Measurements from ENCODE around the gene THYN1. TPM values are rescaled to one million over a fixed set of nuclear protein-coding genes. Genes with fewer than 3 reads are reported as not detected.

Gene THYN1
- total RNA-seq, 1 experiment from 2014 or later, result 88.3 TPM

DNA sequence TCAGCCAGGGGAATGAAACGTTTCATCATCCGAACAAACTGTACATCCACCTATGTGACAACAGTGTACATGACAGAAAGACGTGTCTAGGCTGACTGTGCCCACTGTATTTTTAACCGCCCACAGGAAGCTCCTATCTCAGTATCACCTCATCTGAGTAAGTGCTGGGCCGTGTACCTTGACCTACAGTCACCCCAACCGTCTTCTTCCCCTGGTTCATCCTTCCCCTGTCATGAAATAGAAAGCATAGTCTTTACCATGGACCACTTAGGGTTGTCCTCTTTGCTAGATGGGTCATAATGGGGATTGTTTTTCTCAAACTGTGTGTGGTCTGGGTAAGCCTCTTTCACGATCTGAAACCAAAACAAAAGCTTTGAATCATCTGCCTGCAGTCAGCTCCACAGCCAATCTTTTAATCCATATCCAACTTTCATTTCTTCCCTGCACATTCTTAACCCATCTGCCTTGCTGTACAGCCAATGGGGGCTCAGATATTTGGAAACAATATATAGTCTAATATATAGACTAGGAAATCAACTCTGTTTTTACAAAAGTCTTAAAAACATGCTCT is 4.2 kb downstream of the THYN1 start:
- no TSS peak for BruUV-seq (replicated peaks)
- H3K36me3 ChIP-seq (ENCODE audit: control insufficient read depth, insufficient read depth, low read length), result no peaks in the 10 kb centered on the region; the same call in 1 of the 2 replicates
- intact Hi-C loops (cut with micrococcal nuclease; ENCODE audit: unreplicated experiment), result no loop called here
- Mint-ChIP-seq H3K27ac (ENCODE audit: unreplicated experiment) (no peak overlapping the region), H3K9me3 (ENCODE audit: unreplicated experiment) (no peaks in the 10 kb centered on the region), H3K27me3 (ENCODE audit: insufficient read depth, unreplicated experiment) (no peaks in the 10 kb centered on the region), H3K4me3 (ENCODE audit: unreplicated experiment) (no peak overlapping the region), H3K36me3 (ENCODE audit: insufficient read depth, unreplicated experiment) (peaks cover 43% of the 10 kb centered on the region), H3K4me1 (ENCODE audit: low read depth, unreplicated experiment) (peaks cover 7% of the 10 kb centered on the region)
- ChIA-PET POLR2A (no interaction called here), CTCF (interaction anchor here (1.2 kb wide), 1 partner anchor 20 kb away, joined by 3 read pairs; no protein-coding TSS in a partner anchor)
- H3K27me3 ChIP-seq (replicated peaks; ENCODE audit: control insufficient read depth, insufficient read depth, low read length), result no peaks in the 10 kb centered on the region
- no peaks in the 10 kb centered on the region for H3K9me3 ChIP-seq
- H3K4me3 ChIP-seq (ENCODE audit: low read depth, low read length), result no peak overlapping the region
- TF ChIP-seq, protein P1, sequence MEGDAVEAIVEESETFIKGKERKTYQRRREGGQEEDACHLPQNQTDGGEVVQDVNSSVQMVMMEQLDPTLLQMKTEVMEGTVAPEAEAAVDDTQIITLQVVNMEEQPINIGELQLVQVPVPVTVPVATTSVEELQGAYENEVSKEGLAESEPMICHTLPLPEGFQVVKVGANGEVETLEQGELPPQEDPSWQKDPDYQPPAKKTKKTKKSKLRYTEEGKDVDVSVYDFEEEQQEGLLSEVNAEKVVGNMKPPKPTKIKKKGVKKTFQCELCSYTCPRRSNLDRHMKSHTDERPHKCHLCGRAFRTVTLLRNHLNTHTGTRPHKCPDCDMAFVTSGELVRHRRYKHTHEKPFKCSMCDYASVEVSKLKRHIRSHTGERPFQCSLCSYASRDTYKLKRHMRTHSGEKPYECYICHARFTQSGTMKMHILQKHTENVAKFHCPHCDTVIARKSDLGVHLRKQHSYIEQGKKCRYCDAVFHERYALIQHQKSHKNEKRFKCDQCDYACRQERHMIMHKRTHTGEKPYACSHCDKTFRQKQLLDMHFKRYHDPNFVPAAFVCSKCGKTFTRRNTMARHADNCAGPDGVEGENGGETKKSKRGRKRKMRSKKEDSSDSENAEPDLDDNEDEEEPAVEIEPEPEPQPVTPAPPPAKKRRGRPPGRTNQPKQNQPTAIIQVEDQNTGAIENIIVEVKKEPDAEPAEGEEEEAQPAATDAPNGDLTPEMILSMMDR (IDR thresholded peaks at IDR 0.05; ENCODE audit: insufficient read depth in 1 of 2, low read depth in 1 of 2, low read length in 1 of 2, severe bottlenecking in 1 of 2, unreplicated experiment in 1 of 2), result no peak
- DNase-seq, result no peak
- H3K4me1 ChIP-seq, result 0 out of 2 replicates have a peak, but pooled peaks cover 6% of the 10 kb centered on the region

DNA sequence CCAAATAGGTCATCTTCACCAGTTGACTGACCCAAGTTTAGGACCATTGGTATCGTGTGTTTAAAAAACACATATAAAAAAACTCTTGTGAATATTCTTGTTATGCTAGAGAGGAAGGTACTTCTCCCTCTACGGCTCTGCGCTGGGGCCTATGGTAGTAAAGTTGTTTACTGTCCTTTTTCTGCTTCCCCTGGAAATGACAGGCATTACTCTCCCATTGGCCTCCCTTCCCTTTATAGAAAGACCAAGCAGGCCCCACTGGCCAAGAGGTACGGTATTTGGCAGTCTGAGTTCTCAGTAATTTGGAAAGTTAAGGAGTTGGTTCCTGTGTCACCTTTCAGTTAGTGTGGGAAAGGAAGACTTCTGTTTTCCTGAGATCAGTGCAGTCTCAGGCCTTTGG is 6.5 kb downstream of the THYN1 start:
- ChIA-PET CTCF (no interaction called here), POLR2A (no interaction called here)
- BruUV-seq (replicated peaks), result no TSS peak
- TF ChIP-seq, protein P1 (IDR thresholded peaks at IDR 0.05; ENCODE audit: insufficient read depth in 1 of 2, low read depth in 1 of 2, low read length in 1 of 2, severe bottlenecking in 1 of 2, unreplicated experiment in 1 of 2), result no peak
- H3K4me1 ChIP-seq, result no peaks in the 10 kb centered on the region
- H3K4me1 Mint-ChIP-seq (ENCODE audit: low read depth, unreplicated experiment), result no peaks in the 10 kb centered on the region
- H3K27me3 Mint-ChIP-seq (ENCODE audit: insufficient read depth, unreplicated experiment), result no peaks in the 10 kb centered on the region
- H3K27ac Mint-ChIP-seq (ENCODE audit: unreplicated experiment), result no peak overlapping the region
- no peak overlapping the region for H3K4me3 ChIP-seq (ENCODE audit: low read depth, low read length)
- H3K9me3 Mint-ChIP-seq (ENCODE audit: unreplicated experiment), result no peaks in the 10 kb centered on the region
- H3K9me3 ChIP-seq, result no peaks in the 10 kb centered on the region
- H3K27me3 ChIP-seq (replicated peaks; ENCODE audit: control insufficient read depth, insufficient read depth, low read length), result no peaks in the 10 kb centered on the region
- intact Hi-C loops (cut with micrococcal nuclease; ENCODE audit: unreplicated experiment), result no loop called here
- no peaks in the 10 kb centered on the region; the same call in 1 of the 2 replicates for H3K36me3 ChIP-seq (ENCODE audit: control insufficient read depth, insufficient read depth, low read length)
- DNase-seq, result no peak
- no peak overlapping the region for H3K4me3 Mint-ChIP-seq (ENCODE audit: unreplicated experiment)
- H3K36me3 Mint-ChIP-seq (ENCODE audit: insufficient read depth, unreplicated experiment), result peaks cover 46% of the 10 kb centered on the region

DNA sequence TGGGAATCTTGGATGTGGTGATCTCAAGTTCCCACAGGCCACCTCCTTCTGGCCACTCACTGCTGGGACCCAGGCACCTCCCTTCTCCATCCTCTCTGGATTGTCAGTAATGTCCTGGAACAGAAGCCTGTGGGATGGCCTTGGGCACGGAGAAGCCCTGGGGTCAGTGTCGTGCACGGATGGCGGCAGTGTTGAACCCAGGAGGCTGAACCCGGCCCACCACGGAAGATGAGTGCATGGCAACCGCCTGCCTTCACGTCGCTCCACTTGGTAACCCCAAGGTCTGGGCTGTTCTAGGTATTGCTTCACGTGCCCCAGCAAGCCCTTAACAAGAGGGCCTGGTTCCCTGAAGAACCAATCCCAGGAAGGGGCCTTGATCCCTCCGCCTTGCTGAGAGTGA is 7.1 kb downstream of the THYN1 start:
- Mint-ChIP-seq H3K4me1 (ENCODE audit: low read depth, unreplicated experiment) (no peaks in the 10 kb centered on the region), H3K27ac (ENCODE audit: unreplicated experiment) (no peak overlapping the region), H3K27me3 (ENCODE audit: insufficient read depth, unreplicated experiment) (no peaks in the 10 kb centered on the region), H3K4me3 (ENCODE audit: unreplicated experiment) (no peak overlapping the region), H3K36me3 (ENCODE audit: insufficient read depth, unreplicated experiment) (peaks cover 46% of the 10 kb centered on the region), H3K9me3 (ENCODE audit: unreplicated experiment) (no peaks in the 10 kb centered on the region)
- no peaks in the 10 kb centered on the region for H3K9me3 ChIP-seq
- no peak for DNase-seq
- POLR2A ChIA-PET, result no interaction called here
- no peaks in the 10 kb centered on the region for H3K4me1 ChIP-seq
- CTCF ChIA-PET, result no interaction called here
- no peak overlapping the region for H3K4me3 ChIP-seq (ENCODE audit: low read depth, low read length)
- no TSS peak for BruUV-seq (replicated peaks)
- TF ChIP-seq, protein P1 (IDR thresholded peaks at IDR 0.05; ENCODE audit: insufficient read depth in 1 of 2, low read depth in 1 of 2, low read length in 1 of 2, severe bottlenecking in 1 of 2, unreplicated experiment in 1 of 2), result no peak
- H3K36me3 ChIP-seq (ENCODE audit: control insufficient read depth, insufficient read depth, low read length), result no peaks in the 10 kb centered on the region; the same call in 1 of the 2 replicates
- intact Hi-C loops (cut with micrococcal nuclease; ENCODE audit: unreplicated experiment), result no loop called here
- no peaks in the 10 kb centered on the region for H3K27me3 ChIP-seq (replicated peaks; ENCODE audit: control insufficient read depth, insufficient read depth, low read length)

All from Caco-2 (cell line).